SK-N-SH (cell line): ENCODE results near the gene SLC35B4. TPM values are rescaled to one million over a fixed set of nuclear protein-coding genes. Genes with fewer than 3 reads are reported as not detected.

ENCODE experiments used
- CTCF ChIA-PET: fragments of 300-600, 350-600 bp; formaldehyde crosslinking; extraction: SDS; loops from one replicate; lab custom pipeline; 2021; lab: Yijun Ruan, JAX
- POLR2A ChIA-PET: fragments of 350-600 bp; sonication (Branson Sonifier 250); formaldehyde crosslinking; extraction: SDS; loops from one replicate; lab custom pipeline; 2020; ENCODE audit warnings: antibody characterized with exemption, inconsistent platforms; lab: Yijun Ruan, JAX
- DNase-seq: peaks from one replicate; pipeline ENCODE4 v3.0.0; 2012
- H2AFZ ChIP-seq: fragments of 200-600 bp; sonication (generic); 2 replicates; pipeline ENCODE4 v1.8.1; 2016; ENCODE audit warnings: antibody characterized with exemption, mild to moderate bottlenecking, low read depth
- H3F3A ChIP-seq: fragments of 200-600 bp; sonication (generic); replicated peaks from 2 replicates; pipeline ENCODE3; 2016; ENCODE audit warnings: antibody characterized with exemption, mild to moderate bottlenecking; ENCODE audit not compliant: insufficient read depth
- H3K27ac ChIP-seq, 2 experiments: fragments of 200-500 bp in 1 of 2; fragments of 200-600 bp in 1 of 2; sonication (Bioruptor generic) in 1 of 2; sonication (generic), shearing (Covaris generic) in 1 of 2; 2 replicates each; pipeline versions ENCODE4 v1.5.1 to v1.6.1; 2014 to 2016; ENCODE audit warnings: low read depth in 2 of 2, inconsistent platforms in 1 of 2, low read length in 1 of 2, mild to moderate bottlenecking in 1 of 2, mixed read lengths in 1 of 2
- H3K27me3 ChIP-seq: fragments of 200-600 bp; sonication (generic), shearing (Covaris generic); 2 replicates; pipeline ENCODE4 v1.6.1; 2016; ENCODE audit warnings: mixed run types; ENCODE audit not compliant: insufficient read depth
- H3K36me3 ChIP-seq, 2 experiments: fragments of 200-500 bp in 1 of 2; fragments of 200-600 bp in 1 of 2; sonication (Bioruptor generic) in 1 of 2; sonication (generic) in 1 of 2; replicated peaks in 1 of 2; 2 replicates each; pipeline versions ENCODE3 to v1.5.1; 2014 to 2016; ENCODE audit warnings: low read length in 1 of 2, mild to moderate bottlenecking in 1 of 2; ENCODE audit not compliant: insufficient read depth in 2 of 2, control insufficient read depth in 1 of 2
- H3K4me1 ChIP-seq, 2 experiments: fragments of 200-500 bp in 1 of 2; fragments of 200-600 bp in 1 of 2; sonication (Bioruptor generic) in 1 of 2; sonication (generic), shearing (Covaris generic) in 1 of 2; 2 replicates each; pipeline versions ENCODE4 v1.5.1 to v1.6.1; 2014 to 2016; ENCODE audit warnings: low read depth in 1 of 2, low read length in 1 of 2, mixed run types in 1 of 2; ENCODE audit not compliant: insufficient read depth in 2 of 2, control insufficient read depth in 1 of 2
- H3K4me2 ChIP-seq: fragments of 200-600 bp; sonication (generic), shearing (Covaris generic); 2 replicates; pipeline ENCODE4 v1.6.1; 2017; ENCODE audit warnings: mixed run types
- H3K4me3 ChIP-seq, 2 experiments: fragments of 200-500 bp in 1 of 2; fragments of 200-600 bp in 1 of 2; sonication (Bioruptor generic) in 1 of 2; sonication (generic), shearing (Covaris generic) in 1 of 2; 2 replicates each; pipeline versions ENCODE4 v1.5.1 to v1.8.1; 2014 to 2016; ENCODE audit warnings: low read depth in 2 of 2, inconsistent platforms in 1 of 2, low read length in 1 of 2, mild to moderate bottlenecking in 1 of 2, mixed read lengths in 1 of 2, moderate library complexity in 1 of 2
- H3K79me2 ChIP-seq: fragments of 200-600 bp; sonication (generic); 2 replicates; pipeline ENCODE4 v1.8.1; 2017; ENCODE audit warnings: mild to moderate bottlenecking; ENCODE audit not compliant: insufficient read depth
- H3K9ac ChIP-seq: fragments of 200-600 bp; sonication (generic); 2 replicates; pipeline ENCODE4 v1.6.1; 2017; ENCODE audit warnings: mixed run types
- H3K9me2 ChIP-seq: fragments of 200-600 bp; sonication (generic); 2 replicates; pipeline ENCODE4 v1.6.1; 2017; ENCODE audit warnings: mixed run types
- H3K9me3 ChIP-seq: fragments of 200-600 bp; sonication (generic); 2 replicates; pipeline ENCODE4 v1.6.1; 2017; ENCODE audit warnings: mixed run types, mild to moderate bottlenecking, moderate library complexity
- H4K20me1 ChIP-seq: fragments of 200-600 bp; sonication (generic); 2 replicates; pipeline ENCODE4 v1.6.1; 2017; ENCODE audit warnings: mild to moderate bottlenecking, mixed run types; ENCODE audit not compliant: insufficient read depth
- CHD2 ChIP-seq: fragments of 150-350 bp; IDR thresholded peaks from 2 replicates; pipeline ENCODE4 v1.6.1; 2018; ENCODE audit warnings: low read length; ENCODE audit not compliant: partially characterized antibody
- CTCF ChIP-seq: fragments of 200-600 bp; sonication (generic); IDR thresholded peaks from 2 replicates; pipeline ENCODE4 v1.6.1; 2017; ENCODE audit warnings: antibody characterized with exemption, mild to moderate bottlenecking, moderate library complexity
- ELF1 ChIP-seq: IDR thresholded peaks from 2 replicates; pipeline ENCODE4 v1.4.0; 2012
- EP300 ChIP-seq, 2 experiments: IDR thresholded peaks; 2 replicates each; pipeline versions ENCODE4 v1.4.0 to v1.6.1; 2012; ENCODE audit warnings: borderline replicate concordance in 1 of 2, low read depth in 1 of 2, low read length in 1 of 2
- EZH2phosphoT487 ChIP-seq: fragments of 200-600 bp; sonication (generic); IDR thresholded peaks from 2 replicates; pipeline ENCODE4 v1.6.1; 2017; ENCODE audit warnings: low read depth, mixed run types, mild to moderate bottlenecking, antibody characterized with exemption, moderate library complexity, borderline replicate concordance
- FOSL2 ChIP-seq: IDR thresholded peaks from 2 replicates; pipeline ENCODE4 v1.4.0; 2012; ENCODE audit warnings: low read depth, mild to moderate bottlenecking, moderate library complexity, borderline replicate concordance
- FOXM1 ChIP-seq: IDR thresholded peaks from 2 replicates; pipeline ENCODE4 v1.4.0; 2012; ENCODE audit warnings: low read depth, mild to moderate bottlenecking
- GATA2 ChIP-seq: sonication (generic); formaldehyde crosslinking; IDR thresholded peaks from 2 replicates; pipeline ENCODE4 v1.5.0; 2020; ENCODE audit warnings: mild to moderate bottlenecking, missing genetic modification reagents
- IRF3 ChIP-seq: fragments of 150-350 bp; IDR thresholded peaks from 2 replicates; pipeline ENCODE4 v1.6.1; 2016; ENCODE audit warnings: mild to moderate bottlenecking, low read depth, low read length
- MEF2A ChIP-seq: IDR thresholded peaks from 2 replicates; pipeline ENCODE4 v1.4.0; 2012; ENCODE audit warnings: low read depth, borderline replicate concordance
- NRF1 ChIP-seq: IDR thresholded peaks from 2 replicates; pipeline ENCODE4 v1.6.1; 2012; ENCODE audit warnings: low read depth, mild to moderate bottlenecking, low read length
- PBX3 ChIP-seq: IDR thresholded peaks from 2 replicates; pipeline ENCODE4; 2012
- RCOR1 ChIP-seq: fragments of 150-350 bp; IDR thresholded peaks from 2 replicates; pipeline ENCODE4 v1.6.1; 2017; ENCODE audit warnings: antibody characterized with exemption, low read length
- RFX5 ChIP-seq: IDR thresholded peaks from 2 replicates; pipeline ENCODE4 v1.6.1; 2012; ENCODE audit warnings: mild to moderate bottlenecking, improper control_type of control experiment, low read length
- RXRA ChIP-seq: IDR thresholded peaks from 2 replicates; pipeline ENCODE4 v1.4.0; 2012; ENCODE audit warnings: low read depth, mild to moderate bottlenecking, borderline replicate concordance
- SIN3A ChIP-seq: IDR thresholded peaks from 2 replicates; pipeline ENCODE4 v1.6.1; 2012; ENCODE audit warnings: low read depth, mild to moderate bottlenecking, low read length, moderate library complexity, borderline replicate concordance
- TAF1 ChIP-seq: IDR thresholded peaks from 2 replicates; pipeline ENCODE4 v1.6.1; 2012; ENCODE audit warnings: low read depth, mild to moderate bottlenecking, low read length, moderate library complexity, borderline replicate concordance
- TCF12 ChIP-seq: IDR thresholded peaks from 2 replicates; pipeline ENCODE4 v1.4.0; 2012
- USF1 ChIP-seq: IDR thresholded peaks from 2 replicates; pipeline ENCODE4 v1.4.0; 2012; ENCODE audit warnings: low read depth, borderline replicate concordance
- USF2 ChIP-seq: fragments of 150-350 bp; IDR thresholded peaks from 2 replicates; pipeline ENCODE4 v1.6.1; 2017; ENCODE audit warnings: antibody characterized with exemption, low read length, low read depth, borderline replicate concordance
- YY1 ChIP-seq: IDR thresholded peaks from 2 replicates; pipeline ENCODE4 v1.4.0; 2012; ENCODE audit warnings: low read depth, mild to moderate bottlenecking
- WGBS: methylation state at CpG from one replicate; pipeline ENCODE4 v1.1.6; 2017; ENCODE audit warnings: low lambda C conversion rate; 5-methylcytosine and 5-hydroxymethylcytosine counted together
- polyA plus RNA-seq, 3 experiments: library from polyadenylated mRNA; depleted of rRNA; stranded (reverse); fragments of >200 nt; gene quantifications; 2 replicates each; pipeline ENCODE4 v1.2.3, GENCODE V29; 2012

The SLC35B4 gene
- polyA plus RNA-seq, 1 of the 3 experiments (the other 2 are of a cell fraction): 19.3 TPM

GRCh38 chr7:134320201-134320600 is 3.5 kb upstream of the SLC35B4 start:
- no peaks in the 10 kb centered on the region for H3K9me2 ChIP-seq
- POLR2A ChIA-PET: no interaction called here
- H3K9me3 ChIP-seq: no peaks in the 10 kb centered on the region
- no peak overlapping the region for H3K9ac ChIP-seq
- 59% methylated on average over 5 of the region's 5 CpGs for WGBS
- no peaks in the 10 kb centered on the region for H3K36me3 ChIP-seq
- no peak overlapping the region; the same call in 1 of the 2 replicates for H3K4me2 ChIP-seq
- no peaks in the 10 kb centered on the region for H3K27me3 ChIP-seq
- TF ChIP-seq YY1 (peak; percentile 41; the same call in 1 of the 2 replicates), PBX3 (no peak)
- no peak overlapping the region for H3K4me3 ChIP-seq
- DNase-seq: no peak
- H3K4me1 ChIP-seq: peaks cover 4 to 20% of the 10 kb centered on the region in 2 experiments; a peak in 2 of 4 replicates
- H3F3A ChIP-seq: no peaks in the 10 kb centered on the region
- H3K79me2 ChIP-seq: peaks cover 13% of the 10 kb centered on the region
- H3K27ac ChIP-seq: no peak overlapping the region
- H2AFZ ChIP-seq: peak overlapping the region; percentile 44; the same call in 1 of the 2 replicates
- CTCF ChIA-PET: interaction anchor here (1.0 kb wide), 1 partner anchor 101 kb away, joined by 3 read pairs; no protein-coding TSS in a partner anchor
- no peaks in the 10 kb centered on the region for H4K20me1 ChIP-seq

- no peak overlapping the region for H3K4me2 ChIP-seq
- DNase-seq: peak; percentile 31
- peaks cover 29% of the 10 kb centered on the region for H3K79me2 ChIP-seq
- peaks cover 4 to 21% of the 10 kb centered on the region in 2 experiments; a peak in 2 of 4 replicates for H3K4me1 ChIP-seq
- H3K36me3 ChIP-seq: peaks cover 0 to 3% of the 10 kb centered on the region in 2 experiments
- H3K27ac ChIP-seq: peak overlapping the region in 1 of 2 experiments; percentile 62; a peak in 2 of 4 replicates
- H3F3A ChIP-seq: no peaks in the 10 kb centered on the region
- POLR2A ChIA-PET: no interaction called here
- H3K9ac ChIP-seq: no peak overlapping the region
- H3K9me3 ChIP-seq: no peaks in the 10 kb centered on the region
- H3K9me2 ChIP-seq: no peaks in the 10 kb centered on the region
- H3K27me3 ChIP-seq: no peaks in the 10 kb centered on the region
- no peaks in the 10 kb centered on the region for H4K20me1 ChIP-seq
- CTCF ChIA-PET: interaction anchor here (0.6 to 1.4 kb wide), 4 partner anchors 39 to 140 kb away, joined by 3 read pairs; partner anchors contain the start of gene AKR1B1
- H2AFZ ChIP-seq: no peak overlapping the region; the same call in 1 of the 2 replicates
- no peak overlapping the region for H3K4me3 ChIP-seq
- TF ChIP-seq GATA2: peak; percentile 72
- no peak for TF ChIP-seq CTCF
- TF ChIP-seq TAF1: no peak
- no peak for TF ChIP-seq USF1
- TF ChIP-seq USF2: no peak
- peak in 1 of 2 experiments; percentile 62; a peak in 2 of 4 replicates for TF ChIP-seq EP300 (IDR thresholded peaks at IDR 0.05; ENCODE audit: borderline replicate concordance in 1 of 2, low read depth in 1 of 2, low read length in 1 of 2)
- no peak for TF ChIP-seq RFX5
- no peak for TF ChIP-seq IRF3
- no peak for TF ChIP-seq CHD2
- no peak for TF ChIP-seq ELF1
- no peak for TF ChIP-seq FOXM1
- TF ChIP-seq MEF2A: no peak
- TF ChIP-seq PBX3: no peak
- no peak for TF ChIP-seq NRF1
- no peak for TF ChIP-seq EZH2phosphoT487
- TF ChIP-seq SIN3A: no peak
- TF ChIP-seq TCF12: peak; percentile 34; the same call in 1 of the 2 replicates
- no peak for TF ChIP-seq FOSL2
- TF ChIP-seq RXRA: no peak
- TF ChIP-seq RCOR1: peak; percentile 57; the same call in 1 of the 2 replicates
Measured at GRCh38 chr7:134318443-134318842, 1.7 kb upstream of the SLC35B4 start.
